HG02571 (cell line): ENCODE measurements around the gene WDR90.
A peak's percentile ranks its signal among the peaks of the same experiment; 100 is the strongest.

Experiments used
- ATAC-seq: cut with Tn5 transposase; IDR thresholded peaks from one replicate; pipeline ENCODE4 v1.9.1; 2021; ENCODE audit warnings: mild to moderate bottlenecking, moderate library complexity; ENCODE audit not compliant: unreplicated experiment

Gene WDR90

DNA sequence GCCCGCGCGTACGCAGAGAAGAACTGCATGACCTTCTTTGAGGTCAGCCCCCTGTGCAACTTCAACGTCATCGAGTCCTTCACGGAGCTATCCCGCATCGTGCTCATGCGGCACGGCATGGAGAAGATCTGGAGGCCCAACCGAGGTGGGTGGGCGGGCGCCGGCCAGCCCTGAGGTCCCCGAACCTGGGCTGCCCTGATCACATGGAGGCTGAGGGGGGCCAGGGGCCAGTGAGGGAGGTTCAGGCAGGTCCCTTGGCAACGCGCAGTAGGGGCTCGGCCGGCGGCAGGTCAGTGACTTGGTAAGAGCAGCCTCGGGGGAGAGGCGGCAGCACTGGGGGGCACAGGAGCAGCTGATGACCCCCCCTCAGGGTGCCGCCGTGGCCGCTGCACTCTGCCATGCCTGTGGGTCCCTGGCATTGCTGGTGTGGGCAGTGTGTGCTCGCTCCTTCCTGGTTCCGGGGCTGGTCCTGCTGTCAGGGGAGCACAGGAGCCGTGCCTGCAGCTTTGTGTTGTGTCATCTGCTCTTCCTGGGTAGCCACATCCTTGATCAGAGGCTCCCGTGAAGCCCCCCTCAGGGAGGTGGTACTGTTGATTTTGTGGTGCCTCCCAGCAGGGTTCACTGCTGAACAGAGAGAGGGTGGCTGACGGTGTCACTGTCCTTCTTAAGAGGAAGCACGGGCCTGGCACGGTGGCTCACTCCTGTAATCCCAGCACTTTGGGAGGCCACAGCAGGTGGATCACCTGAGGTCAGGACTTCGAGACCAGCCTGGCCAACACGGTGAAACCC lies 23.0 kb upstream of the WDR90 start:
- no peak for ATAC-seq

DNA sequence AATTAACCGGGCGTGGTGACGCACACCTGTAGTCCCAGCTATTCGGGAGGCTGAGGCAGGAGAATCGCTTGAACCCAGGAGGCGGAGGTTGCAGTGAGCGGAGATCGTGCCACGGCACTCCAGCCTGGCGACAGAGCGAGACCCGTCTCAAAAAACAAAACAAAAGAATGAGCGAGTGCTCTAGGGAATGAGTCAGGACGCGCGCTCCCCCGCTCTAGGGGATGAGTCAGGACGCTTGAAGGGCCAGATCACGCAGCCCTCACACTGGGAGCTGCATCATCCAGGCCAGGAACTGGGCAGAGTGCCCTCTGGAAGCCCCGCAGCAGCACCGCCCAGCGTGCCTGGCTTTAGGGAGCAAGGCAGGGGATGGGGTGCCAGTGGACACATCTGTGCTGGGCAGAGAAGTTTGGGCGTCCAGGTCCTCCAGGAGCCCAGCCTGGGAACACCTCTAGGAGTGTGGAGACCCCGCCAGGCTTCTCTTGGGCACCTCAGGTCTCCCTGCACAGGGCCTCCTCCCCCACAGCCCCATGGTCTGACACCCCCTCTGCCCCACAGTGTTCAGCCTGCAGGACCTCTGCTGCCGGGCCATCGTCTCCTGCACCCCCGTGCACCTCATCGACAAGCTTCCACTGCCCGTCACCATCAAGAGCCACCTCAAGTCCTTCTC lies 22.2 kb upstream of the WDR90 start:
- ATAC-seq: no peak

DNA sequence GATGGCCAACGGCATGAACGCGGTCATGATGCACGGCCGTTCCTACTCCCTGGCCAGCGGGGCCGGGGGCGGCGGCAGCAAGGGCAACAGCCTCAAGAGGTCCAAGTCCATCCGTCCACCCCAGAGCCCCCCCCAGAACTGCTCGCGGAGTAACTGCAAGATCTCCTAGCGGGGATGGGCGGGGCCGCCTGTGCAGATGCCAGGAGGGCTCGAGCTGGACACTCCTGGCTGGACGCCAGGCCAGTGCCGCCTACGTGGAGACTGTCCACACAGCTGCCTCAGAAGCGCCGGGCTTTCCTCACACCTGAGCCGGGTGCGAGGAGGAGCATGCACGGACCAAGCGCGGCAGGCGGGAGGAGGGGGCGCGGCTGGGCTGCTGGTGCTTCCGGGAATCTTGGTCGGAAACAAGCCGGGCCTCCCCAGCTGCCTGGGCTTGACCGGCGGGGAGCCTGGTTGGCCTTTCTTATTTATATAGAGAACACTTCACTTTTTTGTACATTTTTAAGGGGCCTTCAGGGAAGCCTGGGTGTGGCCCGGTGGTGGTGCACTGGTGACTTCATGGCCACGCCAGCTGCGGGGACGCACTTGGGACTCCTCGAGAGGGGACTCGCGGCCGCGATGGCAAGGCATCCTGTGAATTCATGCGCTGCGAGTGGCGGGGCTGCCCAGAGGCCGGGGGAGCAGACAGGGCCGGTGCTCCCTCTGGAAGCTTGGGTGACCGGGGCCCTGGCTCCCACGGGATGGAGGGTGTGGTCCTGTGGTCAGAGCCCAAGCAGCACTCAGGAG lies 21.5 kb upstream of the WDR90 start:
- ATAC-seq: no peak

DNA sequence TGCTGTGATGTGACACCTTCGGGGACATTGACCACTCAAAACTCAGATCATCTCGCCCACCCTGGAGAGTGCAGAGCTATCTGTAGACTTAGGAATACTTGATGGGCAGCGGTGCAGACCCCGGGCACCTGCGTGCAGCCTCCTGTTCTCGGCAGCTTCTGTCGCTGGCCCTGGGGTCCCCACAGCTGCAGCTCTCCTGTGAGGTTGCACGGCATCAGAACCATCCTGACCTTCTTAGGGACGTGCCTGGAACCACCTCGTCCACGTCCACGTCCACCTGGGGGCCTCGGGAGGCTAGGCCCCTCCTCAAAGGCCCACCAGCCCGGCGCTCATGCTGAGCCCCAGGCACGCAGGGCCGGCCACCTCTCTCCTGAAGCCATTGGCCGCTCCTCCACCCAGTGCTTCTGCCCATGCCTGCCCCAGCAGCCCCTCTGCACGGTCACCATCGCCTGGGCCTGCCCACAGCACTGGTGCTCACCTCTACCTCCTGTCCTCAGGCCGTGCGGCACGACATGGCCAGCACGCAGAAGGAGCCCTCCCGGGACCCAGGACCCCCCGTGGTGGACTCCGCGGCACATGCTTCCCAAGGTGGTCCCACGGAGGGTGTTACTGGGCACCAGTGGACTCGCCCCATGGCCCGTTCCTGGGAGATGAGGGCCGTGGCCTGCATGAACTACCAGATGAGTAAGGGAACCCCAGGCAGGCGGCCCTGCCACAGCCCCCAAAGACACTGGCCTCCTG lies 20.7 kb upstream of the WDR90 start:
- no peak for ATAC-seq

DNA sequence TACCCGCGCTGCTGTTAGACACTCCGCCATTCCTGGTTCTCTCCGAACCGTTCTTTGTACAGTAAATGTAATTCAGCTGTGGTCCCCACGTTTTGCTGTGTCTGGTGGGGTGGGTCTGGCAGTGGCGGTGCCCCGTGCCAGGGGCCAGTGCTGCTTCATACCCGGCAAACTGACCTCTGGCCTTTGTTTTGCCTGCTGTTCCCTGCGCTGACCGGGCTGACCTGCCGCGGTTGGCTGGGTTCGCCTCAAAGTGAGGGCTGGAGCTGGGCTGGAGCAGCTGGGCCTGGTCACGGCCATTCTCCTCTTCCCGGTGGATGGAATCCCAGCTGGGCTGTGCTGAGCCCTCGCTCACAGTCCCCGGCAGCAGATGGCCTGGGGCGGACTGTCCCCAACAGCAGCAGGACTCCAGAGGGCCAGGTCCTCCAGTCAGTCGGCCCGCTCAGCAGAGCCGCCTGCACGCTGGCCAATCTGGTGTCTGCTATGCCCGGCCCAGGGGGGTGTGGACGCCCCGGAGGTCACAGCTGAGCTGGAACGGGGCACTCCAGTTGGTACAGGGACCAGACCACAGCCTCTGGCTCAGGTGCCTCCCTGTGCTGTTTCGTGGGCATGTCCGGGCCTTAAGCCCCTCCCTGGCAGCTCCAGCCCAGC lies 19.9 kb upstream of the WDR90 start:
- ATAC-seq: no peak

DNA sequence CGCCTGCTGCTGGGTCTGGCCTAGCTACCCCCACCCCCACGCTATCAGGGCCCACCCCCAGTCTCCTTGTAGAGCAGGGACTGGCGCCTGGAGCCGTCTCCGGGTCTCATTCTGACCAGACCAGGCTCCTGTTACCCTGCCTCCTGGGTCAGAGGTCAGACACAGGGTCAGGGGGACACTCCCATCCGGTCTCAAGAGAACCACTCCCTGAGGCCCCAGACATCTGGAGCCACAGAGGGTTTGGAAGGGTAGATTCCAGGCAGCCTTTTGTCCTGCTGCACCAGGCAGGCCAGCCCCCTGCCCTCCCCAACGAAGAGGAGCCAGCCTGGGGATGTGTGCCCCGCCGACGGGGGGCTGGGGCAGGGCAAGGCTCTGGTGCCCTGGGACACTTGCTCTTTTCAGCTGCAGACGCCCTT lies 19.3 kb upstream of the WDR90 start:
- no peak for ATAC-seq

DNA sequence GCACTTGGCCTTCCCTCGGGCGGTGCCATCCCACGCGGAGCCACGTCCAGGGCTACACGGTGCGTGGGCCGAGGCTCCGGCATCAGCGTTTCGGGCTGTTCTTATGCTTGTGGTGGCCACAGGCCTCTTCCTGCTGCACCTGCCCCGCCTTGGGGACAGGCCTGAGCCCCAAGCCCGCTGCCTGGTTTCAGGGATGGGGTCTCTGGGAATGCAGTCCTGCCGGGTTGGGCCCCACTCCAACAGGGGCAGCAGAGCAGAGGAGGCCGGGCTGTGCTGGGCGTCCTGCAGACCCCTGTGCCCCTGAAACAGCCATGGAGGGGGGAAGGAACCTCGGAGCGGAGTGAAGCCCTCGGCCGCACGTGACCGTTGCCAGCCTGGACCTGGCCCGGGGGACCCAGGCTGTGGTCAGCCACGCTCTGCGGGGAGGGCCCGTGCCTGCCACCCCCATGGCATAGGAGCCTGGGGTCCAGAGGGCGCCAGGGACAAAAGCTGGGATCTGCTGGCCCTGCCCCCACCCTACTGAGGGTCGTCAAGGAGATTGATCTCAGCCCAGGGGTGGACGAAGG lies 18.8 kb upstream of the WDR90 start:
- no peak for ATAC-seq

DNA sequence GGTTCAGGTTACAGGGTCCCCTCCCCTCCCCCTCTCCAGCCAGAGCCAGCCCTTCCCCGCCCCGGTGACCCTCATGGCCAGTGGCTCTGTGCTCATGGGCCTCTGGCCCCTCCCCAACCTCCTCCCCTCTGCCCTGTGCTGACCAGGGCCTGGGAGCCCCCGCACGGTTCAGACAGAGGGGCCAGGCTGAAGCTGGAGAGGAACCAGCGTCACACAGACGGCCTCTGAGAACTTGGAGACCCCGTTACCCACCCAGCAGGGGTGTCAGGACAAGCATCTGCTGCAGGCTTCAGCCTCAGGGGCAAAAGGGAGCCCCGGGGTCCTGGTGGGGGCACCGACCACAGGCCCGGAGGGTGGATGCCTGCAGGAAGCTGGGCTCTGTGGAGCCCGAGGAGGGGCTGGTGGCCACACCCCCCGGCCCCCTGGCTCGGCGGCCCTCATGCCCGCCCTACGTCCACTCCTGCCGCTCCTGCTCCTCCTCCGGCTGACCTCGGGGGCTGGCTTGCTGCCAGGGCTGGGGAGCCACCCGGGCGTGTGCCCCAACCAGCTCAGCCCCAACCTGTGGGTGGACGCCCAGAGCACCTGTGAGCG lies 18.3 kb upstream of the WDR90 start, which contains the start of gene WFIKKN1:
TSS of gene WFIKKN1 (plus strand) at position 171 of the 591 bp plus-strand sequence. CDS start at position 440, 269 bp downstream.
- no peak for ATAC-seq

DNA sequence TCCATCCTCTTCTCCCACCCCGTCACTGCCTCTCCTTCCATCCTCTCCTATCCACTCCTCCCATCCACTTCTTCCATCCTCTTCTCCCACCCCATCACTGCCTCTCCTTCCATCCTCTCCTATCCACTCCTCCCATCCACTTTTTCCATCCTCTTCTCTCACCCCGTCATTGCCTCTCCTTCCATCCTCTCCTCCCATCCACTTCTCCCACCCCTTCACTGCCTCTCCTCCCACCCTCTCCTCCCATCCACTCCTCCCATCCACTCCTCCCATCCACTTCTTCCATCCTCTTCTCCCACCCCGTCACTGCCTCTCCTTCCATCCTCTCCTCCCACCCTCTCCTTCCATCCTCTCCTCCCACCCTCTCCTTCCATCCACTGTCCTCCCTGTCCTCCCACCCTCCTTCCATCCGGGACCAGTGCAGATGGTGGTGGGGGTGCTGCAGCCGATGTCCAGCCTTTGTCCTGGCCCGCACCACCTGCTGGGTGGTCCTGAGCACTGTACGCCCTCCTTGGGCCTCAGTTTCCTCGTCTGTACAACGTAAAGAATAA lies 17.3 kb upstream of the WDR90 start:
- no peak for ATAC-seq

DNA sequence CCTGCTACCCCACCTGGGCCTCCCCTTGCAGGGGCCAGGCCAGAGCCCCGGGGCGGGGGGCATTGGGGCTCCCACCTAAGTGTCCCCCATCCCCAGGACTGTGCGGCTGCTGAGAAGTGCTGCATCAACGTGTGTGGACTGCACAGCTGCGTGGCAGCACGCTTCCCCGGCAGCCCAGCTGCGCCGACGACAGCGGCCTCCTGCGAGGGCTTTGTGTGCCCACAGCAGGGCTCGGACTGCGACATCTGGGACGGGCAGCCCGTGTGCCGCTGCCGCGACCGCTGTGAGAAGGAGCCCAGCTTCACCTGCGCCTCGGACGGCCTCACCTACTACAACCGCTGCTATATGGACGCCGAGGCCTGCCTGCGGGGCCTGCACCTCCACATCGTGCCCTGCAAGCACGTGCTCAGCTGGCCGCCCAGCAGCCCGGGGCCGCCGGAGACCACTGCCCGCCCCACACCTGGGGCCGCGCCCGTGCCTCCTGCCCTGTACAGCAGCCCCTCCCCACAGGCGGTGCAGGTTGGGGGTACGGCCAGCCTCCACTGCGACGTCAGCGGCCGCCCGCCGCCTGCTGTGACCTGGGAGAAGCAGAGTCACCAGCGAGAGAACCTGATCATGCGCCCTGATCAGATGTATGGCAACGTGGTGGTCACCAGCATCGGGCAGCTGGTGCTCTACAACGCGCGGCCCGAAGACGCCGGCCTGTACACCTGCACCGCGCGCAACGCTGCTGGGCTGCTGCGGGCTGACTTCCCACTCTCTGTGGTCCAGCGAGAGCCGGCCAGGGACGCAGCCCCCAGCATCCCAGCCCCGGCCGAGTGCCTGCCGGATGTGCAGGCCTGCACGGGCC lies 16.5 kb upstream of the WDR90 start:
- no peak for ATAC-seq

DNA sequence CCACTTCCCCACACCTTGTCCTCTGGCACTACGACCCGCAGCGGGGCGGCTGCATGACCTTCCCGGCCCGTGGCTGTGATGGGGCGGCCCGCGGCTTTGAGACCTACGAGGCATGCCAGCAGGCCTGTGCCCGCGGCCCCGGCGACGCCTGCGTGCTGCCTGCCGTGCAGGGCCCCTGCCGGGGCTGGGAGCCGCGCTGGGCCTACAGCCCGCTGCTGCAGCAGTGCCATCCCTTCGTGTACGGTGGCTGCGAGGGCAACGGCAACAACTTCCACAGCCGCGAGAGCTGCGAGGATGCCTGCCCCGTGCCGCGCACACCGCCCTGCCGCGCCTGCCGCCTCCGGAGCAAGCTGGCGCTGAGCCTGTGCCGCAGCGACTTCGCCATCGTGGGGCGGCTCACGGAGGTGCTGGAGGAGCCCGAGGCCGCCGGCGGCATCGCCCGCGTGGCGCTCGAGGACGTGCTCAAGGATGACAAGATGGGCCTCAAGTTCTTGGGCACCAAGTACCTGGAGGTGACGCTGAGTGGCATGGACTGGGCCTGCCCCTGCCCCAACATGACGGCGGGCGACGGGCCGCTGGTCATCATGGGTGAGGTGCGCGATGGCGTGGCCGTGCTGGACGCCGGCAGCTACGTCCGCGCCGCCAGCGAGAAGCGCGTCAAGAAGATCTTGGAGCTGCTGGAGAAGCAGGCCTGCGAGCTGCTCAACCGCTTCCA lies 15.7 kb upstream of the WDR90 start:
- ATAC-seq: no peak

DNA sequence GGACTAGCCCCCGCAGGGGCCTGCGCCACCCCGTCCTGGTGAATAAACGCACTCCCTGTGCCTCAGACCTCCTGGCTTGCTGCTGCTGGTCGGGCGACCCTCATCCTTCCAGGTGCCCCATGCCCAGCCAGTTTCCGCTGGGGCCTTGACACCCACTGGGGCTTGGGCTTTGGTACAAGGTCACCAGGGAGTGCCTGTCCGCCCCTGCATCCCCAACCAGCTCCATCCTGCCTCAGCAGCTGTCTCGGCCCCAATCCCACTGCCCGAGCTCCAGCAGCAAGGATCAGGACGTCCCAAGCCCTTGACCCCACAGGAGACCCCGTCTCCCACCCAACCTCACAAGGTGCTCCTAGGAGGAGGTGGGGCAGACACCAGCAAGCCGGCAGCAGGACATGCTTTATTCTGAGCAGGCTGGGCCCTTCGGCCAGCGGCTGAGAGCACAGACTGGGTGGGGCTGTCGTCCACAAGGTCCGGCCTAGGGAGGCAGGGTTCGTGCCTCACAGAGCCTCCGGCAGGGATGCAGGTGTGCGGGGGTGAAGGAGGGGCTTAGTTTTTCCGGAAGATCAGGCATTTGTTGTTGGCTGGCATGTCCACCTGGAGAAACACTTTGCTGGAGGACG lies 15.0 kb upstream of the WDR90 start:
- no peak for ATAC-seq

DNA sequence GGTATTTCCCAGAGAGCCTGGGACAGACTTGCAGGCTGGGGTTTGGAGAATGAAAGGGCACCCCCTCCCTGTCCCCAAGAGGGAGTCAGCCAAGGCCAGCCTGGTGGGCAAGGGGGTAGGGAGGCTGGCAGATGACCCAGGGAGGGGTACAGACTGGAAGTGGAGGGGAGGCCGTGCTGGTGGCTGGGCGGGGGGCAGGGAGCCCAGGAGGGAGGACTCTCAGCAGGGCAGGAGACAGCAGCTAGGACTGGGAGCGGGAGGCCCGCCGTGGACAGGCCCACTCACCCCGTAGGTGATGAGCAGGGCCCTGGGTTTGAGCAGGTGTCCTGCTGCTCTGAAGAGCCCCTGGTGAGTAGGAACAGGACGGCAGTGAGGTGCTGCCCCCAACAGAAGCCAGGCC lies 14.2 kb upstream of the WDR90 start:
- ATAC-seq: no peak

DNA sequence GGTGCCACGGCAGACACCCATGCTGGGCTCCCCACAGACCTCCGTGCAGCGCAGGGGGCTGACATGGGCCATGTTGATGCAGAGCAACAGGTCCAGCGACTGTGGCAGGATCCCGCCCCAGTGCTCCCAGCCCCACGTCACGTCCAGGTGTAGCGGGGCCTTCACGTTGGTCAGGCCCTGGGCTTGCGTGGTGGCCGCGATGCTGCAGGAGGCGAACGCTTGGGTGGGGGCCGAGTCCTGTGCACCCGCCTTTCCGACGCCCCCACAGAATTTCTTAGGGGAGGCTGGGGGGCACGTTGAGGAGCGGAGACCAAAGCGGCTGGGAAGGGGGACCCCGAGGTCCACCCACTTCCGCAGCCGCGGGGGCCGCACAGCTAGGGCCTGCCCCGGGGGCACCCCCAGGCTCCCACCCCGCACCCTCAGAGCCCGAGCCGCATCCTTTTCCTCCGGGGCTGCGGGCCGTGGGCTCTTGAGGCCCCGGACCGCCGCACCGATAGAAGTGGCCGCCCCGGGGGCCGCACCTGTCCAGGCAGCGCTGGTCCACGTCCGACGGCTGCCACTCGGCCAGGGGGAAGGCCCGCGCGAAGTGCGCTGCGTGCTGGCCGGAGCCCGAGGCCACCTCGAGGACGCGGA lies 13.5 kb upstream of the WDR90 start:
- peak; percentile 4 for ATAC-seq

DNA sequence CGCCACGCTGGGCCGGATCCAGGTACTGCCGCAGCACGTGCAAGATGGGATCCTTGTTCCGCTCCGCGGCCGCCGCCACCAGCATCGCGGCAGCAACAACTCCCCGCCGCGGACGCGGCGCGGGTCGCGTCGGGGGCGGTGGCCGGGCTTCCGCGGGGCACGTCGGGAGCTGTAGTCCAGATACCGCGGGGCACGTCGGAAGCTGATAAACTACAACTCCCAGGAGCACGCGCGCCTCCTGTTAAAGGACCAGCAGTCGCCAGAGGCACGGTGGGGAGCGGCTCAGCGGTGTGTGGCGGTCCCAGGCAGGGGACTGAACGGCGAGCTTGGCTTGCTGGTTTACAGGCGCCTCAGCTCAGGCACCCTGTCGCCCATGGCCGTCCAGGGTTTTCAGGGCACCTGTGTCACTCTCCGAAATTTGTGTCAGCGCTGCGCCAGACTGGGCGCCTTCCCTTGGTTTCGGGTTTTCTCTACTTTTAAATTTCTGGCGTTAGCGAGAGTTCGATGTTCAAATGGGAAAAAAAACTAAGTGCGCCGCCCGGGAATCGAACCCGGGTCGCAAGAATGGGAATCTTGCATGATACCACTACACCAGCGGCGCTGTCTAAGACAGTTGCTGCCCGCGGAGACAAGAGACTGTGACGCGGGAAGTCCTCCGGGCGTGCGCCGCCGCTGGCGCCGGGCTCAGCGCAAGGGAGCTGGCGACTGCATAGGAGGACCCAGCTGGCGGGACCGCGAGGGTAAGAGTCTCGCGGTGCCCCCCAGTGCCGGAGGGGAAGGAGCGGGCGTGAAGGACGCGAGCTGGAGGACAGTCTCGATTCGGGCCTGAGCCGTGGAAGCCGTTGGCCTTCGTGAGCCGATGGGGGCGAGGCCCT lies 12.7 kb upstream of the WDR90 start, which contains the start of gene METTL26:
TSS of gene METTL26 (minus strand) at position 100 of the 875 bp plus-strand sequence. CDS start at position 85, 15 bp downstream.
- peak; percentile 64 for ATAC-seq
